IPS-NIHi11 (cell line): ENCODE measurements around the gene PTCH1.

ENCODE experiments used
- DNase-seq: peaks from one replicate; pipeline ENCODE4 v3.0.0; 2012; ENCODE audit warnings: mixed read lengths, low spot score

Gene PTCH1

GRCh38 chr9:95437559-95437958, 79.2 kb downstream of the PTCH1 start:
- no peak for DNase-seq

GRCh38 chr9:95436416-95436815, 80.4 kb downstream of the PTCH1 start:
- DNase-seq: no peak

GRCh38 chr9:95435074-95435728, 81.6 kb downstream of the PTCH1 start:
- DNase-seq: no peak

- peak; percentile 67 for DNase-seq
Observed at GRCh38 chr9:95434116-95435073, 82.4 kb downstream of the PTCH1 start.

GRCh38 chr9:95433096-95433819, 83.5 kb downstream of the PTCH1 start:
- DNase-seq: no peak

- DNase-seq: no peak
Observed at GRCh38 chr9:95431286-95431685, 85.5 kb downstream of the PTCH1 start.

GRCh38 chr9:95429948-95430620, 86.7 kb downstream of the PTCH1 start:
- DNase-seq: no peak

- no peak for DNase-seq
Observed at GRCh38 chr9:95429096-95429495, 87.7 kb downstream of the PTCH1 start.

GRCh38 chr9:95425910-95426551, 90.7 kb downstream of the PTCH1 start:
- peak; percentile 35 for DNase-seq

GRCh38 chr9:95422650-95423049, 94.1 kb downstream of the PTCH1 start:
- DNase-seq: no peak

GRCh38 chr9:95420518-95420917, 96.3 kb downstream of the PTCH1 start:
- no peak for DNase-seq

- DNase-seq: no peak
Observed at GRCh38 chr9:95419444-95419843, 97.3 kb downstream of the PTCH1 start.

- no peak for DNase-seq
Observed at GRCh38 chr9:95415158-95415557, 101.6 kb downstream of the PTCH1 start.

GRCh38 chr9:95413793-95414192, 103.0 kb downstream of the PTCH1 start:
- no peak for DNase-seq

GRCh38 chr9:95411054-95411892, 105.5 kb downstream of the PTCH1 start:
- no peak for DNase-seq

GRCh38 chr9:95409650-95410426, 106.9 kb downstream of the PTCH1 start:
- DNase-seq: no peak

- DNase-seq: no peak
Observed at GRCh38 chr9:95407524-95407923, 109.2 kb downstream of the PTCH1 start.

- no peak for DNase-seq
Observed at GRCh38 chr9:95406121-95406520, 110.7 kb downstream of the PTCH1 start.

GRCh38 chr9:95399261-95399660, 117.5 kb downstream of the PTCH1 start:
- DNase-seq: no peak
